ENCODE data around the gene NHSL1. TPM values are rescaled to one million over a fixed set of nuclear protein-coding genes. Genes with fewer than 3 reads are reported as not detected.

The NHSL1 gene
- total and polyA plus RNA-seq, 9 of the 15 experiments (the other 6 are each of a cell fraction or from before 2014, with no cell fraction given): 0.09 to 0.20 TPM; not detected in 7

DNA sequence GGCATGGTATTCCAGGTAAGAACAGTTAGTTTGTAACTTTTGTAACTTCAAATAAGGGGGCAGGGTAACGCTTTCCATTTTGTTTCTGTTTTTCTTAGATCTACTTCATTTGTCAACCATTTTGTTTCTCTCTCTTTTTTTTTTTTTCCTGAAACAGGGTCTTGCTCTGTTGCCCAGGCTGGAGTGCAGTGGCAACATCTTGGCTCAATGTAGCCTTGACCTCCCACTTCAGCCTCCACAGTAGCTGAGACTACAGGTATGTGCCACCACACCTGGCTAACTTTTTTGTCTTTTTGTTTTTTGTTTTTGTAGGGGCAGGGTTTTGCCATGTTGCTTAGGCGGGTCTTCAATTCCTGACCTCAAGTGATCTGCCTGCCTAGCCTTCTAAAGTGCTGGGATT is 32.1 kb upstream of the NHSL1 start:
- FAIRE-seq: no peak
- Histone ChIP-seq H3K9me3 (replicated peaks; ENCODE audit: control insufficient read depth, insufficient read depth, low read depth, low read length) (no peaks in the 10 kb centered on the region), H3K27me3 (ENCODE audit: control insufficient read depth in 2 of 2, insufficient read depth in 2 of 2, low read length in 2 of 2) (peaks cover 0 to 11% of the 10 kb centered on the region in 2 experiments; a peak in 3 of 5 replicates), H3K9ac (ENCODE audit: insufficient read depth in 1 of 2, low read depth in 2 of 2, low read length in 2 of 2) (no peak overlapping the region), H3K4me3 (no peak overlapping the region), H4K20me1 (replicated peaks; ENCODE audit: control insufficient read depth, insufficient read depth, low read length) (no peaks in the 10 kb centered on the region), H3K79me2 (ENCODE audit: control insufficient read depth, insufficient read depth, low read length) (no peaks in the 10 kb centered on the region), H3K4me1 (replicated peaks in 1 of 2; ENCODE audit: control insufficient read depth in 2 of 2, insufficient read depth in 2 of 2, low read length in 2 of 2) (no peaks in the 10 kb centered on the region), H3K9me1 (ENCODE audit: control insufficient read depth, insufficient read depth, low read length) (no peaks in the 10 kb centered on the region), H3K36me3 (ENCODE audit: control insufficient read depth, insufficient read depth, low read length) (no peaks in the 10 kb centered on the region), H3K27ac (ENCODE audit: extremely low read depth, low read depth, low read length) (no peak overlapping the region), H2AFZ (ENCODE audit: low read depth, low read length) (no peak overlapping the region), H3K4me2 (ENCODE audit: insufficient read depth, low read length) (no peak overlapping the region)
- ChIA-PET CTCF (ENCODE audit: low intra/inter-chr PET ratio) (no interaction called here), POLR2A (no interaction called here)
- BruUV-seq (replicated peaks): no TSS peak
- ATAC-seq: no peak
- 3% methylated on average over 2 of the region's 2 CpGs for WGBS (ENCODE audit: insufficient coverage, low coverage, missing lambda C conversion rate)
- TF ChIP-seq, protein P1, sequence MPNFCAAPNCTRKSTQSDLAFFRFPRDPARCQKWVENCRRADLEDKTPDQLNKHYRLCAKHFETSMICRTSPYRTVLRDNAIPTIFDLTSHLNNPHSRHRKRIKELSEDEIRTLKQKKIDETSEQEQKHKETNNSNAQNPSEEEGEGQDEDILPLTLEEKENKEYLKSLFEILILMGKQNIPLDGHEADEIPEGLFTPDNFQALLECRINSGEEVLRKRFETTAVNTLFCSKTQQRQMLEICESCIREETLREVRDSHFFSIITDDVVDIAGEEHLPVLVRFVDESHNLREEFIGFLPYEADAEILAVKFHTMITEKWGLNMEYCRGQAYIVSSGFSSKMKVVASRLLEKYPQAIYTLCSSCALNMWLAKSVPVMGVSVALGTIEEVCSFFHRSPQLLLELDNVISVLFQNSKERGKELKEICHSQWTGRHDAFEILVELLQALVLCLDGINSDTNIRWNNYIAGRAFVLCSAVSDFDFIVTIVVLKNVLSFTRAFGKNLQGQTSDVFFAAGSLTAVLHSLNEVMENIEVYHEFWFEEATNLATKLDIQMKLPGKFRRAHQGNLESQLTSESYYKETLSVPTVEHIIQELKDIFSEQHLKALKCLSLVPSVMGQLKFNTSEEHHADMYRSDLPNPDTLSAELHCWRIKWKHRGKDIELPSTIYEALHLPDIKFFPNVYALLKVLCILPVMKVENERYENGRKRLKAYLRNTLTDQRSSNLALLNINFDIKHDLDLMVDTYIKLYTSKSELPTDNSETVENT (CRISPR knock-in tag; IDR thresholded peaks at IDR 0.05): no peak
- TF ChIP-seq ZNF347 (CRISPR knock-in tag; IDR thresholded peaks at IDR 0.05; ENCODE audit: low read depth) (no peak), HEY1 (CRISPR knock-in tag; IDR thresholded peaks at IDR 0.05; ENCODE audit: borderline replicate concordance) (no peak), ZNF77 (CRISPR knock-in tag; IDR thresholded peaks at IDR 0.05) (no peak), SRSF3 (IDR thresholded peaks at IDR 0.05; ENCODE audit: insufficient read depth, low read length) (no peak), PHTF2 (CRISPR knock-in tag; IDR thresholded peaks at IDR 0.05) (no peak), SIRT6 (IDR thresholded peaks at IDR 0.05; ENCODE audit: low read depth, low read length) (no peak), NR2C1 (IDR thresholded peaks at IDR 0.05) (no peak), NR2C1 (tag; IDR thresholded peaks at IDR 0.05) (no peak), PPARD (CRISPR knock-in tag; IDR thresholded peaks at IDR 0.05) (no peak)
- TF ChIP-seq, protein P2, sequence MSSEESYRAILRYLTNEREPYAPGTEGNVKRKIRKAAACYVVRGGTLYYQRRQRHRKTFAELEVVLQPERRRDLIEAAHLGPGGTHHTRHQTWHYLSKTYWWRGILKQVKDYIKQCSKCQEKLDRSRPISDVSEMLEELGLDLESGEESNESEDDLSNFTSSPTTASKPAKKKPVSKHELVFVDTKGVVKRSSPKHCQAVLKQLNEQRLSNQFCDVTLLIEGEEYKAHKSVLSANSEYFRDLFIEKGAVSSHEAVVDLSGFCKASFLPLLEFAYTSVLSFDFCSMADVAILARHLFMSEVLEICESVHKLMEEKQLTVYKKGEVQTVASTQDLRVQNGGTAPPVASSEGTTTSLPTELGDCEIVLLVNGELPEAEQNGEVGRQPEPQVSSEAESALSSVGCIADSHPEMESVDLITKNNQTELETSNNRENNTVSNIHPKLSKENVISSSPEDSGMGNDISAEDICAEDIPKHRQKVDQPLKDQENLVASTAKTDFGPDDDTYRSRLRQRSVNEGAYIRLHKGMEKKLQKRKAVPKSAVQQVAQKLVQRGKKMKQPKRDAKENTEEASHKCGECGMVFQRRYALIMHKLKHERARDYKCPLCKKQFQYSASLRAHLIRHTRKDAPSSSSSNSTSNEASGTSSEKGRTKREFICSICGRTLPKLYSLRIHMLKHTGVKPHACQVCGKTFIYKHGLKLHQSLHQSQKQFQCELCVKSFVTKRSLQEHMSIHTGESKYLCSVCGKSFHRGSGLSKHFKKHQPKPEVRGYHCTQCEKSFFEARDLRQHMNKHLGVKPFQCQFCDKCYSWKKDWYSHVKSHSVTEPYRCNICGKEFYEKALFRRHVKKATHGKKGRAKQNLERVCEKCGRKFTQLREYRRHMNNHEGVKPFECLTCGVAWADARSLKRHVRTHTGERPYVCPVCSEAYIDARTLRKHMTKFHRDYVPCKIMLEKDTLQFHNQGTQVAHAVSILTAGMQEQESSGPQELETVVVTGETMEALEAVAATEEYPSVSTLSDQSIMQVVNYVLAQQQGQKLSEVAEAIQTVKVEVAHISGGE (CRISPR knock-in tag; IDR thresholded peaks at IDR 0.05): no peak
- TF ChIP-seq, protein P3, sequence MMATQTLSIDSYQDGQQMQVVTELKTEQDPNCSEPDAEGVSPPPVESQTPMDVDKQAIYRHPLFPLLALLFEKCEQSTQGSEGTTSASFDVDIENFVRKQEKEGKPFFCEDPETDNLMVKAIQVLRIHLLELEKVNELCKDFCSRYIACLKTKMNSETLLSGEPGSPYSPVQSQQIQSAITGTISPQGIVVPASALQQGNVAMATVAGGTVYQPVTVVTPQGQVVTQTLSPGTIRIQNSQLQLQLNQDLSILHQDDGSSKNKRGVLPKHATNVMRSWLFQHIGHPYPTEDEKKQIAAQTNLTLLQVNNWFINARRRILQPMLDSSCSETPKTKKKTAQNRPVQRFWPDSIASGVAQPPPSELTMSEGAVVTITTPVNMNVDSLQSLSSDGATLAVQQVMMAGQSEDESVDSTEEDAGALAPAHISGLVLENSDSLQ (IDR thresholded peaks at IDR 0.05): no peak
- in situ Hi-C loops (cut with MboI): no loop called here
- intact Hi-C loops (cut with micrococcal nuclease): no loop called here
- no peak for DNase-seq (ENCODE audit: extremely low read depth in 1 of 4, low spot score in 3 of 4)

All from K562 (cell line).